ENCODE results near the gene TYSND1.
"Not testable (repeated sequence)": the region's sequence is repeated elsewhere in the genome, so short reads cannot be mapped to it uniquely, and the experiment has no call there.

The TYSND1 gene

GRCh38 chr10:70132098-70133029 is 14.1 kb downstream of the TYSND1 start, which contains the start of gene AIFM2:
TSS of gene AIFM2 (minus strand) at chr10:70132825. CDS start at chr10:70124084, 8,741 bp downstream.
- peak; percentile 38 for DNase-seq (ENCODE audit: low spot score)

- DNase-seq (ENCODE audit: low spot score) = no peak
These were observed 15.0 kb downstream of the TYSND1 start for GRCh38 chr10:70131560-70131937.

- DNase-seq (ENCODE audit: low spot score) = no peak
These were observed 15.5 kb downstream of the TYSND1 start for GRCh38 chr10:70130878-70131559.

- no peak for DNase-seq (ENCODE audit: low spot score)
These were observed 19.7 kb downstream of the TYSND1 start for GRCh38 chr10:70126700-70127395.

GRCh38 chr10:70125918-70126552 is 20.5 kb downstream of the TYSND1 start:
- DNase-seq (ENCODE audit: low spot score) = no peak

- no peak for DNase-seq (ENCODE audit: low spot score)
These were observed 21.6 kb downstream of the TYSND1 start for GRCh38 chr10:70124918-70125317.

- DNase-seq (ENCODE audit: low spot score) = no peak
These were observed 22.1 kb downstream of the TYSND1 start for GRCh38 chr10:70124415-70124814.

- no peak for DNase-seq (ENCODE audit: low spot score)
These were observed 22.7 kb downstream of the TYSND1 start for GRCh38 chr10:70123817-70124216.

GRCh38 chr10:70123166-70123565 is 23.3 kb downstream of the TYSND1 start:
- not testable (repeated sequence) for DNase-seq (ENCODE audit: low spot score)

- DNase-seq (ENCODE audit: low spot score) = no peak
These were observed 23.8 kb downstream of the TYSND1 start for GRCh38 chr10:70122742-70123141.

- no peak for DNase-seq (ENCODE audit: low spot score)
These were observed 25.1 kb downstream of the TYSND1 start for GRCh38 chr10:70121281-70121949.

- no peak for DNase-seq (ENCODE audit: low spot score)
These were observed 26.1 kb downstream of the TYSND1 start for GRCh38 chr10:70120417-70120816.

- DNase-seq (ENCODE audit: low spot score) = no peak
These were observed 26.9 kb downstream of the TYSND1 start for GRCh38 chr10:70119623-70120022.

GRCh38 chr10:70119197-70119596 is 27.3 kb downstream of the TYSND1 start:
- no peak for DNase-seq (ENCODE audit: low spot score)

- DNase-seq (ENCODE audit: low spot score) = no peak
These were observed 28.3 kb downstream of the TYSND1 start for GRCh38 chr10:70118196-70118595.

- no peak for DNase-seq (ENCODE audit: low spot score)
These were observed 28.9 kb downstream of the TYSND1 start for GRCh38 chr10:70117646-70118045.

GRCh38 chr10:70115948-70116682 is 30.4 kb downstream of the TYSND1 start:
- DNase-seq (ENCODE audit: low spot score) = peak; percentile 43

GRCh38 chr10:70114902-70115301 is 31.6 kb downstream of the TYSND1 start:
- DNase-seq (ENCODE audit: low spot score) = no peak

- DNase-seq (ENCODE audit: low spot score) = no peak
These were observed 34.4 kb downstream of the TYSND1 start for GRCh38 chr10:70112071-70112470.

GRCh38 chr10:70111496-70111895 is 35.0 kb downstream of the TYSND1 start:
- DNase-seq (ENCODE audit: low spot score) = no peak
